Forelimb muscle (tissue), 1 donor: ENCODE results near the gene MZF1. TPM values are rescaled to one million over a fixed set of nuclear protein-coding genes. Genes with fewer than 3 reads are reported as not detected.
A peak's percentile ranks its signal among the peaks of the same experiment; 100 is the strongest.

ENCODE experiments used
- DNase-seq: peaks from one replicate; pipeline ENCODE4 v3.0.0-alpha.2; 2013; ENCODE audit warnings: low read depth
- polyA plus RNA-seq: library from polyadenylated mRNA; unstranded; fragments of 120-200 nt; gene quantifications from one replicate; pipeline ENCODE4 v1.2.1, GENCODE V29; 2013; ENCODE audit not compliant: insufficient read length

MZF1 gene
- polyA plus RNA-seq, 1 donor: 17.2 TPM

DNA sequence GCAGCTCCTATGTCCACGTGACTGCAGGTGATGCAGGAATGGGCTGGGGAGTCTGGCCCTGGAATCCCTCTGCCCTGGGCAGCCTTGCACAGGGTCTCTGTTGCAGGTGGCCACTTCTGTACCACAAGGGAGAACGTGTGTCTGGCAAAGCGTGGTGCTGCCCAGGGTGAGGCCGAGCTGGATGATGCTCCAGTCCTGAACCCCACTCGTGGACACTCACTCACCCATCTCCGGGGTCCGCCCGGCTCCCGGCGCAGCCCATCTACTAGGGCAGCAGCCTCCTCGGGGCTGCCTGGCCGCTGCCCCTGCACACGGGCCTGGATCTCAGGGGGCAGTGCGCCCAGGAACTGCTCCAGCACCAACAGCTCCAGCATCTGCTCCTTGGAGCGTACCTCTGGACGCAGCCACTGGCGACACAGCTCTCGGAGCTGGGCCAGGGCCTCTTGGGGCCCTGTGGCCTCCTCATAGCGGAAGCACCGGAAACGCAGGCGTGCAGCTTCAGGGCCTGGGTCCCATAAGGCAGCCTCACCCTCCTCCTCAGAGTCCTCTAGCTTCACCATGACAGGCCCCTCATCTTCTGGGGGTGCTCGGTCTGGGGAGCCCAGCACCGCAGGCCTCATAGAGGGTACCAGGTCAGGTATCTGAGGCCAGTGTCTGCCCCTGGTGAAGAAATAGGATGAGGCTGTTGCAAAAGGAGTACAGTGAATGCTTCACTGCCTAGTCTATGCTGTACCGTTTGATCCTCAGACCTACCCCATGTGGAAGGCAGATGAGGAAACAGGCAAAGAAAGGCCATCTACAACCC, 2.2 kb downstream of the MZF1 start:
- no peak for DNase-seq

DNA sequence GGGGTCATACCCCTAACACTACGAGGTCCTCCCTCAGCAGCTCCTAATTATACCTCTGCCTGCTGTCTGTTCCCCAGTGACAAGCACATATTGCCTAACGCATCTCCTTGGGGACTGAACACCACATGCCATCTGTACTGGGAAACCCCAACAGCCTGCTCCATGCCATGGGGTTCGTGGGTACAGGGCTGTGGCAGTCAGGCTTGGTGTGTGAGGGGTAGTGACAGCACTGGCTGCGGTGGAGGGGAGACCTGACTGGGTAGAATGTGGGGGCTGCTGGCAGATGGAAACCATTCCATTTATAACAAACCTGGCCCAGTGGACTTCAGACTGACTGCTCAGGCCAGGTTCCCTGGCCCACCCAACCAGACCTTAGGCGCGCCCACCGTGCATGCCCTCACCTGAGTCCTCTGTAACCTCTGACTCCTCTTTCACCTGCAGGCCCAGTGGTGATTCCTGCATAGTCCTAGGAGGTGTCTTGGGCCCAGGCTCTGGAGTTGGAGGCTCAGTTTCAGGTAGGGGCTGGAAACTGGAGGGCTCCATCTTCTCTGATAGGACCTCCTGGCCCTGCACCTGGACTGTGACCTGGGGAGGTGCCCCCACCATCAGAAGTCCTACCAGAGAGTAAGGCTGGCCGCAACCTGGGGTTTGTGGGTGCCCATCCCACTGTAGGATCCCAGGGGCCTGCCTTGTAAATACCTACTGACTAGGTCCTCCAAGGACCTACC, 3.0 kb downstream of the MZF1 start:
- DNase-seq: no peak

- DNase-seq: no peak
Observed at GRCh38 chr19:58569191-58569942, 3.8 kb downstream of the MZF1 start.

- DNase-seq: no peak
Observed at GRCh38 chr19:58568453-58569130, 4.5 kb downstream of the MZF1 start.

DNA sequence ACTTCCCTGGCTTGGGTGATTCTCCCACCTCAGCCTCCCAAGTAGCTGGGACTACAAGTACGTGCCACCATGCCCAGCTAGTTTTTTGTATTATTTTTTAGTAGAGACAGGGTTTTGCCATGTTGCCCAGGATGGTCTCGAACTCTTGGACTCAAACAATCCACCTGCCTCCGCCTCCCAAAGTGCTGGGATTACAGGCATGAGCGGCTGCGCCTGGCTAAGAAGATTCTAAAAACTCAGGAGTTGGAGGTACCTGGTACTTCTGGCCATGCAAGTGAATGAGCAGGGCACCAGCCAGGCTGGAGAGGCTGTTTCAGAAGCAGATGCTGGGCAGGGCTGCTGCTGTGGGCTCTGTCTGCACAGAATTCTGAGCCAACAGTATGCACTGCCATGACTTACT, 6.1 kb downstream of the MZF1 start:
- DNase-seq: no peak

DNA sequence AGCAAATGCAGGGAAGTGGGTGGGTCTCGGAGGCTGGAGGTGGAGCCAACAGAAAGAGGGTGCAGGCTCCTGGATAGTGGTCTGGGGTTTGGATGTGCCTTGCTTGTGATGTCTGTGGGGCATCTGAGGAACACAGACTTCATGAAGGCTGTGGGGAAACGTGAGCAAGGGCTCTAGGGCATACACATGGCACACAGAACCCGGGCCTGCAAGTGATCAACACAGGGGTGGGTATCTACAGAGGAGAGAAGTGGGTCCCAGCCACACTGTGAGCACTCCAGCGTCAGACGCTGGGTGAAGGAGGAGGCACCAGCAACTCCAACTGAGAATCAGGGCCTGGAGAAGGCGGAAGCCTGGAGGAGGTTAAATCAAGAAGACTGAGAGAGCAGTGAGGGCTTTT, 9.3 kb downstream of the MZF1 start:
- DNase-seq: no peak

GRCh38 chr19:58563034-58563573, 10.0 kb downstream of the MZF1 start:
- no peak for DNase-seq

DNA sequence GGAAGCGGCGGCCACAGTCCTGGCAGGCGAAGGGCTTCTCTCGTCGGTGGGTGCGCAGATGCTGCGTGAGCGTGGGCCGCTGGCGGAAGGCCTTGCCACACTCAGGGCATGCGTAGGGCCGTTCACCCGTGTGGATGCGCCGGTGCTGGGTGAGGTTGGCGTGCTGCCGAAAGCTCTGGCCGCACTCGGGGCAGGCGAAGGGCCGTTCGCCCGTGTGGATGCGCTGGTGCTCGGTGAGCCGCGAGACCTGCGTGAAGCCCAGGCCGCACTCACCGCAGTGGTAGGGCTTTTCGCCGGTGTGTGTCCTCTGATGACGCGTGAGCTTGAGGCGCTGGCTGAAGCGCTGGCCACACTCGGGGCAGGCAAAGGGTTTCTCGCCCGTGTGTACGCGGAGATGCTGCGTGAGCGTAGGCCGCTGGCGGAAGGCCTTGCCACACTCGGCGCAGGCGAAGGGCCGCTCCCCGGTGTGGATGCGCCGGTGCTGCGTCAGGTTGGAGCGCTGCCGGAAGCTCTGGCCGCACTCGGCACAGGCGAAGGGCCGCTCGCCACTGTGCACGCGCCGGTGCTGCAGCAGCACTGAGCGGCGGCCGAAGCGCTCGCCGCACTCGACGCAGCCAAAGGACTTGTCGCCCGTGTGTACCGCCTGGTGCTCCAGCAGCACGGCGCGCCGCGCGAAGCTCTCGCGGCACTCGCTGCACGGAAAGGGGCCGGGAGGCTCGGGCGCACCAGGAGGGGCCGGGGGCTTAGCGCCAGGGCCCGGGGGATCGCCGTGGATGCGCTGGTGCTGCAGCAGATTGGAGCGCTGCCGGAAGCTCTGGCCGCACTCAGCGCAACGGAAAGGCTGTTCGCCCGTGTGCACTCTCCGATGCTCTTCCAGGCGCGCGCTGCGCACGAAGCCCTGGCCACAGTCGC, 10.8 kb downstream of the MZF1 start:
- no peak for DNase-seq

DNA sequence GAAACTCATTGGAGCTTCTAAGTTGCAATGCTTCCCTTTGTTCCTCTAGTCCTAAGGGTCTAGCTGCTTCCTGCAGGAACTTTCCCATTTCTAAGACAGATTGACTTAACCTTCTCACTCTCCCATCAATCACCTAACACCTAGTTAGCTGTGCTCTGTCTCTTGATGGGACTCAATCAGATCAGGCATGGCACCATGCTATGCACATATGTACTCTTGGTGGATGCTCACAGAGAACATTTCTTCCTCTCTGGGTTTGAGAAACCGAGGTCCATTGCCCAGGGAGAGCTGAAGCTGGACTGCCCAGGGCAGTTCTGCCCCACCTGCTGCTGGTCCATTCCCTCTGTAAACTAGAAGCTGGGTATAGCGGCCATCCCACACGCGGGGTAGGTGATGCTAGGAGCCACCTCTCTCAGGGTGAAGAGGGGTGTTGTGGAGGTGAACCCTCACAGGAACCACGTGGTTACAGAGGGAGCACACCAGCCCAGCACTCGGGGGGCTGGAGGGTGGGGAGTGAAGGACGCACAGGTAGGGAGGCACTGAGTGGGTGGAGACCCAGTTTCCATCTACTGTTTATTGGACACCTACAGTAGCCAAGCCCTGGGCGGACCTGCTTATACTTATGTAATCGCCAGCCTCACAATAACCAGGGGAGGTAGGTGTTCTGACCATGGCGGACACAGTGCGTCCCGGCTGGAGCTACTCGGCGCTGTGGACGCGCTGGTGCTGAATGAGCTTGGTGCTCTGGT, 11.6 kb downstream of the MZF1 start:
- DNase-seq: no peak

- DNase-seq: no peak
Observed at GRCh38 chr19:58560921-58561320, 12.2 kb downstream of the MZF1 start.

GRCh38 chr19:58560007-58560887, 12.9 kb downstream of the MZF1 start:
- no peak for DNase-seq

DNA sequence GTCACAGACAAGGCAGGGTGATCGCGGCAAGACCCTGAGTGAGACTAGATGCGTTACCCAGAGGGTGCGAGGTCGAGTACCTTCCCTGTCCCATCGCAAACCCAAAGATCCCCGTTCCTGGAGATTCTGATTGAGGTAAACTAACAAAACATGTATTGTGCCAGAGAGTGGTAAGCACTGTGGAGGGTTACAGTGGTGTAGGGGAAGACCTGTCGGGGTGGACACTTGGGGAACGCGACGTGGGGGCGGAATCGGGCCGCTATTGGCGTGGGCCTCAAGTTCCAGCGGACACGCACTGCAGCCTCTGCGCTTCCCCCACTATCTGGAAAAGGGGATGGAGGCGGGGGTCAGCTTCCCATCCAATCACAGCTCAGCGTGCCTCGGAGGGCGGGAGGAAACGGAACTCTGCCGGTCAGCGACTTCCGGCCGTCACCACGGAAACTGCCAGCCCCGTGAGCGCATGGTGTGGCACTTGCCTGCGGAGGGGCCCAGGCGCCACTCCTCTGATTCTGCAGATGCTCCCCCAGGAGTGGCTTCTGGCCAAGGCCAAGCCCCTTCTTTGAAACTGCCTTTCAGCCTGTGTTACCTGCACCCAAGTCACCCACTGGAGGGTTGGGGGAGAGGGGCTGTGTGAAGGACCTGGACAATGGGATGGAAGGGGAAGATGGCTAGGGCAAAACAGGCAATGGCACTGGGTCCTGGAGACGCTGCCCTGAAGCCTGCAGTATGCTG, 13.7 kb downstream of the MZF1 start:
- peak; percentile 79 for DNase-seq

GRCh38 chr19:58558623-58559274, 14.4 kb downstream of the MZF1 start:
- DNase-seq: peak; percentile 96

GRCh38 chr19:58558066-58558622, 15.0 kb downstream of the MZF1 start, which contains the start of gene UBE2M:
TSS of gene UBE2M (minus strand) at chr19:58558611. CDS start at chr19:58558381, 230 bp downstream.
- DNase-seq: no peak

DNA sequence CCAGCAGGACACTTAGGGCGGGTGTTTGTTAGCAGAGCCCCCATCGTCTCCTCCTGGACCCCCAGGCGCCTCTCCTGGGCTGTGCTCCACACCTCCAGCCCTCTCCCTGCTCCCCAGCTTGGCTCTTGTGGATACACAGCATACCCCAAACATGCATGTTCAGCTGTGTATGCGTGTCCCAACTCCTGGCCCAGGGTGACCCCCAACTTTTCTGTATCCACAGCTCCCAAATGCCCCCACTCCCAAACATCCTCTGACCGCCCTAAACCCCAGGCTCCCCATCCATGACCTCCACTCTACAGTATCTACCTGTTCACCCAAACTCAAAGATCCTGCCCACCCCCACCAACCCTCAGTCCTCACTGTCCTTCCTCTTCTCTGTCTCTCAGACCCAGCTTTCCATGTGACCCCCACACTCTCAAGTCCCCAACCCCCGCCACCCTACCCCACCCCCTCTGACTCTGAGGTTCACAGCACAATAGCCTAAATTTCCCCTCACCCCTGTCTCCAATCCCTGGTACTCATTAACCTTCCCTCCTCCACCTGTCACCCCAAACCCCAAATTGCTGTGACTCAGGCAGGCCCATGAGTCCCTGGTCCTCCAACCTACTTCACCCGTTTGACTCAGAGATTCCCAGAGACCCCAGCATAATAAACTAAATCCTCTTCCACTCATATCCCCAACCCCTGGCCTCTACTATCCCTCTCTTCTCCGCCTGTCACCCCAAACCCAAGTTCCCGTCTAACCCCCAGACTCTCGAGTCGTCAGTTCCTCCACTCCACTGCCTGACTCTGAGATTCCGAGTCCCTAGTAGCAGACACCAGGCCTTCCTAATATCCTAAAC, 15.7 kb downstream of the MZF1 start:
- no peak for DNase-seq

- DNase-seq: no peak
Observed at GRCh38 chr19:58556622-58557220, 16.4 kb downstream of the MZF1 start.
